WI38 (cell line): ENCODE results near the gene ARHGAP11A.

ENCODE experiments used
- H3K4me3 ChIP-seq: 2 replicates; pipeline ENCODE4 v1.5.1; 2011; ENCODE audit warnings: low read depth, mild to moderate bottlenecking, control low read depth, low read length
- CTCF ChIP-seq: IDR thresholded peaks from 2 replicates; pipeline ENCODE4 v1.5.1; 2012; ENCODE audit warnings: low read depth, mild to moderate bottlenecking, control low read depth, low read length

Gene ARHGAP11A

GRCh38 chr15:32667321-32667720 lies 52.0 kb downstream of the ARHGAP11A start:
- TF ChIP-seq CTCF: no peak

GRCh38 chr15:32668942-32669341 lies 53.6 kb downstream of the ARHGAP11A start:
- no peak overlapping the region for H3K4me3 ChIP-seq
- no peak for TF ChIP-seq CTCF

More at GRCh38 chr15:32667321-32667720, 52.0 kb downstream of the ARHGAP11A start:
- H3K4me3 ChIP-seq: no peak overlapping the region

- H3K4me3 ChIP-seq: no peak overlapping the region
- TF ChIP-seq CTCF: no peak
Observed at GRCh38 chr15:32669896-32670611, 54.8 kb downstream of the ARHGAP11A start.

GRCh38 chr15:32670623-32671022 lies 55.3 kb downstream of the ARHGAP11A start:
- H3K4me3 ChIP-seq: no peak overlapping the region
- no peak for TF ChIP-seq CTCF

GRCh38 chr15:32671339-32672325 lies 56.3 kb downstream of the ARHGAP11A start:
- H3K4me3 ChIP-seq: no peak overlapping the region
- no peak for TF ChIP-seq CTCF

GRCh38 chr15:32674681-32675080 lies 59.4 kb downstream of the ARHGAP11A start:
- H3K4me3 ChIP-seq: no peak overlapping the region

More at GRCh38 chr15:32674681-32675080, 59.4 kb downstream of the ARHGAP11A start:
- TF ChIP-seq CTCF: no peak
